Measurements from ENCODE around the gene DROSHA.

- TF ChIP-seq CTCF (conservative IDR thresholded peaks at IDR 0.05; ENCODE audit: low read depth, low read length) (no peak), RFX5 (IDR thresholded peaks at IDR 0.05; ENCODE audit: low read depth, low read length) (no peak), RAD21 (IDR thresholded peaks at IDR 0.05; ENCODE audit: low read length) (no peak), POLR2A (IDR thresholded peaks at IDR 0.05; ENCODE audit: low read depth, low read length) (no peak), SMC3 (IDR thresholded peaks at IDR 0.05; ENCODE audit: low read depth, low read length) (no peak), ELK1 (IDR thresholded peaks at IDR 0.05; ENCODE audit: borderline replicate concordance, low read depth, low read length) (no peak), BHLHE40 (IDR thresholded peaks at IDR 0.05; ENCODE audit: low read depth, low read length) (no peak)
These were observed 118.7 kb downstream of the DROSHA start for GRCh38 chr5:31413030-31413812.
